Measurements from ENCODE around the gene RASA1. TPM values are rescaled to one million over a fixed set of nuclear protein-coding genes. Genes with fewer than 3 reads are reported as not detected.
A peak's percentile ranks its signal among the peaks of the same experiment; 100 is the strongest.

The RASA1 gene
- total RNA-seq, 1 donor from 2014 or later = 20.7 TPM

- Mint-ChIP-seq H3K27ac (peak overlapping the region; percentile 86), H3K9me3 (peaks cover 17% of the 10 kb centered on the region), H3K36me3 (ENCODE audit: low read depth) (peaks cover 37% of the 10 kb centered on the region), H3K4me1 (ENCODE audit: low read depth) (peaks cover 32% of the 10 kb centered on the region), H3K4me3 (peak overlapping the region; percentile 70), H3K27me3 (ENCODE audit: insufficient read depth) (no peaks in the 10 kb centered on the region)
- DNase-seq (ENCODE audit: low spot score) = no peak
- intact Hi-C loops (cut with micrococcal nuclease) = loop anchor here (1.0 to 2.0 kb wide), 7 partner anchors 39 to 422 kb away; partner anchors contain the start of gene CCNH
These were observed 73.0 kb downstream of the RASA1 start for GRCh38 chr5:87340716-87341115.

GRCh38 chr5:87347272-87347671 is 79.6 kb downstream of the RASA1 start:
- Mint-ChIP-seq H3K27ac (no peak overlapping the region), H3K27me3 (ENCODE audit: insufficient read depth) (no peaks in the 10 kb centered on the region), H3K4me1 (ENCODE audit: low read depth) (peaks cover 7% of the 10 kb centered on the region), H3K9me3 (peaks cover 17% of the 10 kb centered on the region), H3K4me3 (no peak overlapping the region), H3K36me3 (ENCODE audit: low read depth) (peaks cover 26% of the 10 kb centered on the region)
- DNase-seq (ENCODE audit: low spot score) = no peak
- intact Hi-C loops (cut with micrococcal nuclease) = no loop called here

GRCh38 chr5:87347841-87348240 is 80.2 kb downstream of the RASA1 start:
- peaks cover 17% of the 10 kb centered on the region for H3K9me3 Mint-ChIP-seq
- H3K4me3 Mint-ChIP-seq = no peak overlapping the region
- intact Hi-C loops (cut with micrococcal nuclease) = no loop called here
- H3K36me3 Mint-ChIP-seq (ENCODE audit: low read depth) = peaks cover 23% of the 10 kb centered on the region
- no peak for DNase-seq (ENCODE audit: low spot score)
- peaks cover 3% of the 10 kb centered on the region for H3K4me1 Mint-ChIP-seq (ENCODE audit: low read depth)
- H3K27me3 Mint-ChIP-seq (ENCODE audit: insufficient read depth) = no peaks in the 10 kb centered on the region
- no peak overlapping the region for H3K27ac Mint-ChIP-seq

- intact Hi-C loops (cut with micrococcal nuclease) = no loop called here
- Mint-ChIP-seq H3K36me3 (ENCODE audit: low read depth) (peaks cover 36% of the 10 kb centered on the region), H3K27me3 (ENCODE audit: insufficient read depth) (no peaks in the 10 kb centered on the region), H3K9me3 (no peaks in the 10 kb centered on the region), H3K4me1 (ENCODE audit: low read depth) (peaks cover 5% of the 10 kb centered on the region), H3K27ac (no peak overlapping the region), H3K4me3 (no peak overlapping the region)
- no peak for DNase-seq (ENCODE audit: low spot score)
These were observed 86.8 kb downstream of the RASA1 start for GRCh38 chr5:87354496-87354895.

GRCh38 chr5:87359106-87359505 is 91.4 kb downstream of the RASA1 start:
- Mint-ChIP-seq H3K4me3 (no peak overlapping the region), H3K4me1 (ENCODE audit: low read depth) (peaks cover 14% of the 10 kb centered on the region), H3K36me3 (ENCODE audit: low read depth) (peaks cover 31% of the 10 kb centered on the region), H3K27ac (no peak overlapping the region), H3K9me3 (no peaks in the 10 kb centered on the region), H3K27me3 (ENCODE audit: insufficient read depth) (no peaks in the 10 kb centered on the region)
- intact Hi-C loops (cut with micrococcal nuclease) = no loop called here
- DNase-seq (ENCODE audit: low spot score) = no peak

- peaks cover 17% of the 10 kb centered on the region for H3K4me1 Mint-ChIP-seq (ENCODE audit: low read depth)
- peaks cover 28% of the 10 kb centered on the region for H3K36me3 Mint-ChIP-seq (ENCODE audit: low read depth)
- no peaks in the 10 kb centered on the region for H3K9me3 Mint-ChIP-seq
- no peak overlapping the region for H3K27ac Mint-ChIP-seq
- H3K4me3 Mint-ChIP-seq = no peak overlapping the region
- intact Hi-C loops (cut with micrococcal nuclease) = no loop called here
- no peak for DNase-seq (ENCODE audit: low spot score)
- no peaks in the 10 kb centered on the region for H3K27me3 Mint-ChIP-seq (ENCODE audit: insufficient read depth)
These were observed 92.4 kb downstream of the RASA1 start for GRCh38 chr5:87360132-87360531.

GRCh38 chr5:87361031-87361445 is 93.4 kb downstream of the RASA1 start:
- no peaks in the 10 kb centered on the region for H3K27me3 Mint-ChIP-seq (ENCODE audit: insufficient read depth)
- no peak overlapping the region for H3K4me3 Mint-ChIP-seq
- intact Hi-C loops (cut with micrococcal nuclease) = no loop called here
- H3K4me1 Mint-ChIP-seq (ENCODE audit: low read depth) = peaks cover 17% of the 10 kb centered on the region
- DNase-seq (ENCODE audit: low spot score) = no peak
- H3K9me3 Mint-ChIP-seq = no peaks in the 10 kb centered on the region
- H3K36me3 Mint-ChIP-seq (ENCODE audit: low read depth) = peaks cover 22% of the 10 kb centered on the region
- H3K27ac Mint-ChIP-seq = no peak overlapping the region

GRCh38 chr5:87361536-87362213 is 94.0 kb downstream of the RASA1 start:
- no peak for DNase-seq (ENCODE audit: low spot score)
- peaks cover 17% of the 10 kb centered on the region for H3K4me1 Mint-ChIP-seq (ENCODE audit: low read depth)
- H3K4me3 Mint-ChIP-seq = no peak overlapping the region
- intact Hi-C loops (cut with micrococcal nuclease) = no loop called here
- H3K36me3 Mint-ChIP-seq (ENCODE audit: low read depth) = peaks cover 25% of the 10 kb centered on the region
- H3K27ac Mint-ChIP-seq = no peak overlapping the region
- no peaks in the 10 kb centered on the region for H3K27me3 Mint-ChIP-seq (ENCODE audit: insufficient read depth)
- no peaks in the 10 kb centered on the region for H3K9me3 Mint-ChIP-seq

- no peak for DNase-seq (ENCODE audit: low spot score)
- no peaks in the 10 kb centered on the region for H3K9me3 Mint-ChIP-seq
- intact Hi-C loops (cut with micrococcal nuclease) = loop anchor here (5.0 kb wide), 1 partner anchor 40 kb away; no protein-coding TSS in a partner anchor
- peaks cover 8% of the 10 kb centered on the region for H3K4me1 Mint-ChIP-seq (ENCODE audit: low read depth)
- H3K27me3 Mint-ChIP-seq (ENCODE audit: insufficient read depth) = no peaks in the 10 kb centered on the region
- H3K27ac Mint-ChIP-seq = no peak overlapping the region
- no peak overlapping the region for H3K4me3 Mint-ChIP-seq
- peaks cover 22% of the 10 kb centered on the region for H3K36me3 Mint-ChIP-seq (ENCODE audit: low read depth)
These were observed 99.6 kb downstream of the RASA1 start for GRCh38 chr5:87367243-87367642.

GRCh38 chr5:87368601-87369000 is 100.9 kb downstream of the RASA1 start:
- H3K4me3 Mint-ChIP-seq = no peak overlapping the region
- peaks cover 8% of the 10 kb centered on the region for H3K4me1 Mint-ChIP-seq (ENCODE audit: low read depth)
- intact Hi-C loops (cut with micrococcal nuclease) = loop anchor here (5.0 kb wide), 1 partner anchor 41 kb away; no protein-coding TSS in a partner anchor
- no peaks in the 10 kb centered on the region for H3K9me3 Mint-ChIP-seq
- no peaks in the 10 kb centered on the region for H3K27me3 Mint-ChIP-seq (ENCODE audit: insufficient read depth)
- H3K27ac Mint-ChIP-seq = no peak overlapping the region
- H3K36me3 Mint-ChIP-seq (ENCODE audit: low read depth) = peaks cover 27% of the 10 kb centered on the region
- no peak for DNase-seq (ENCODE audit: low spot score)

- H3K36me3 Mint-ChIP-seq (ENCODE audit: low read depth) = peaks cover 29% of the 10 kb centered on the region
- intact Hi-C loops (cut with micrococcal nuclease) = loop anchor here (5.0 kb wide), 1 partner anchor 42 kb away; no protein-coding TSS in a partner anchor
- H3K4me3 Mint-ChIP-seq = no peak overlapping the region
- no peaks in the 10 kb centered on the region for H3K27me3 Mint-ChIP-seq (ENCODE audit: insufficient read depth)
- no peaks in the 10 kb centered on the region for H3K9me3 Mint-ChIP-seq
- H3K27ac Mint-ChIP-seq = no peak overlapping the region
- no peak for DNase-seq (ENCODE audit: low spot score)
- H3K4me1 Mint-ChIP-seq (ENCODE audit: low read depth) = peaks cover 7% of the 10 kb centered on the region
These were observed 101.7 kb downstream of the RASA1 start for GRCh38 chr5:87369431-87369830.

GRCh38 chr5:87372705-87373104 is 105.0 kb downstream of the RASA1 start:
- H3K4me1 Mint-ChIP-seq (ENCODE audit: low read depth) = no peaks in the 10 kb centered on the region
- peaks cover 31% of the 10 kb centered on the region for H3K36me3 Mint-ChIP-seq (ENCODE audit: low read depth)
- intact Hi-C loops (cut with micrococcal nuclease) = no loop called here
- H3K4me3 Mint-ChIP-seq = no peak overlapping the region
- DNase-seq (ENCODE audit: low spot score) = no peak
- no peaks in the 10 kb centered on the region for H3K27me3 Mint-ChIP-seq (ENCODE audit: insufficient read depth)
- H3K27ac Mint-ChIP-seq = no peak overlapping the region
- no peaks in the 10 kb centered on the region for H3K9me3 Mint-ChIP-seq

GRCh38 chr5:87382224-87382623 is 114.5 kb downstream of the RASA1 start:
- H3K9me3 Mint-ChIP-seq = no peaks in the 10 kb centered on the region

More at GRCh38 chr5:87382224-87382623, 114.5 kb downstream of the RASA1 start:
- Mint-ChIP-seq H3K27me3 (ENCODE audit: insufficient read depth) (no peaks in the 10 kb centered on the region), H3K27ac (no peak overlapping the region), H3K4me1 (ENCODE audit: low read depth) (no peaks in the 10 kb centered on the region), H3K4me3 (no peak overlapping the region), H3K36me3 (ENCODE audit: low read depth) (peaks cover 15% of the 10 kb centered on the region)
- intact Hi-C loops (cut with micrococcal nuclease) = no loop called here
- no peak for DNase-seq (ENCODE audit: low spot score)

Measured in activated T-helper 1 cell treated with anti-CD3 and anti-CD28 coated beads, Interleukin-12 subunit alpha, Interleukin-12 subunit beta, Interleukin-2, Interleukin-4 antibody, amounts not matched to agents 30 ng/mL and 10 ng/mL and 1 ng/mL, durations not matched to agents 14 hours and 24 hours and 36 hours (primary cell).